D721Med (cell line): ENCODE data around the gene FGFR3.

Experiments
- DNase-seq: peaks from one replicate; pipeline ENCODE4 v3.0.0; 2011; ENCODE audit warnings: low spot score; ENCODE audit not compliant: insufficient read length
- FAIRE-seq: peaks from 2 replicates; lab custom pipeline; 2011; peaks lifted over from hg19 to GRCh38; lab: Jason Lieb, UNC
- TF ChIP-seq, protein P1 (sequence below): IDR thresholded peaks from 2 replicates; pipeline ENCODE4 v1.5.1; 2012; ENCODE audit warnings: mild to moderate bottlenecking, control low read depth; ENCODE audit not compliant: insufficient read depth; ENCODE audit errors: missing control alignments

The FGFR3 gene

DNA sequence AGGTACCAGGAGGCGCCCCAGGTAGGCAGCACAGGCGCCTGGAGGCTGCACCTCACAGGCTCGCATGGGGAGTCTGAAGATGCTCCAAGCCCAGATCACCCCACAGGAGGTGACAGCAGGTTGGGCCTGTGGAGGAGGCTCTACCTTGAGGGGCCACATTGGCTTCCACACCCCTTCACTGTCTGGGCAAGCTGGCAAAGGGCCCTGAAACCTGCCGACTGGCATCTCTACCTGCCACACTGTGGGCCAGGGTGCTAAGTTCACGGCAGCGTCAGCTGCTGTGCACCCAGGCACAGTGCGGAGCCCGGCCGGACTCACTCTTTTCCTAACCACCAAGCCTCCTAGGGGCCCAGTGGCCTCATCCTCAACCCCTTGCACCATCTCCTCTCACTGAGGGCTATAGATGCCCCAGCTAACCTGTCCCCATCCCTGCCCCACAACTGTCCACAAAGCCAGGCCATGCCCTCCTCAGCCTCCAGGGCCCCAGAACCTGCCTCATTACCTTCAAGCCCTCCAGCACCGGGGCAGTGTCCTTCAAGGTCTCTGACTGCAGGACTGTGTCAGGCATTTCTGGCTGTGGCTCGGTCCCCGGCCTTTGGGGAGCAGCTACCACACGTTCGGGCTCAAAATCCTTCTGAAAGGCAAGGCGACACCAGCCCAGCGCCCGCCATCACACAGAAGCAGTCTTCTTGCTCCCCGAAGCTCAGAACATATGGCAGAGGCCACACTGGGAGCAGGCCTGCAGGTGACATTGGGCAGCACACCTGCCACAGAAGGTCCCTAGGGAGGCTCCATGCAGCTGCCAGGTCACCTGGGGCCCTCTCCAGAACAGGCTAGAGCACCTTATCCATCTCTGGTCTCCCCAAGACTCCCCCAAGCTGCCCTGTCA is 28.8 kb downstream of the FGFR3 start:
- no peak for FAIRE-seq
- TF ChIP-seq, protein P1, sequence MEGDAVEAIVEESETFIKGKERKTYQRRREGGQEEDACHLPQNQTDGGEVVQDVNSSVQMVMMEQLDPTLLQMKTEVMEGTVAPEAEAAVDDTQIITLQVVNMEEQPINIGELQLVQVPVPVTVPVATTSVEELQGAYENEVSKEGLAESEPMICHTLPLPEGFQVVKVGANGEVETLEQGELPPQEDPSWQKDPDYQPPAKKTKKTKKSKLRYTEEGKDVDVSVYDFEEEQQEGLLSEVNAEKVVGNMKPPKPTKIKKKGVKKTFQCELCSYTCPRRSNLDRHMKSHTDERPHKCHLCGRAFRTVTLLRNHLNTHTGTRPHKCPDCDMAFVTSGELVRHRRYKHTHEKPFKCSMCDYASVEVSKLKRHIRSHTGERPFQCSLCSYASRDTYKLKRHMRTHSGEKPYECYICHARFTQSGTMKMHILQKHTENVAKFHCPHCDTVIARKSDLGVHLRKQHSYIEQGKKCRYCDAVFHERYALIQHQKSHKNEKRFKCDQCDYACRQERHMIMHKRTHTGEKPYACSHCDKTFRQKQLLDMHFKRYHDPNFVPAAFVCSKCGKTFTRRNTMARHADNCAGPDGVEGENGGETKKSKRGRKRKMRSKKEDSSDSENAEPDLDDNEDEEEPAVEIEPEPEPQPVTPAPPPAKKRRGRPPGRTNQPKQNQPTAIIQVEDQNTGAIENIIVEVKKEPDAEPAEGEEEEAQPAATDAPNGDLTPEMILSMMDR = no peak
- no peak for DNase-seq

DNA sequence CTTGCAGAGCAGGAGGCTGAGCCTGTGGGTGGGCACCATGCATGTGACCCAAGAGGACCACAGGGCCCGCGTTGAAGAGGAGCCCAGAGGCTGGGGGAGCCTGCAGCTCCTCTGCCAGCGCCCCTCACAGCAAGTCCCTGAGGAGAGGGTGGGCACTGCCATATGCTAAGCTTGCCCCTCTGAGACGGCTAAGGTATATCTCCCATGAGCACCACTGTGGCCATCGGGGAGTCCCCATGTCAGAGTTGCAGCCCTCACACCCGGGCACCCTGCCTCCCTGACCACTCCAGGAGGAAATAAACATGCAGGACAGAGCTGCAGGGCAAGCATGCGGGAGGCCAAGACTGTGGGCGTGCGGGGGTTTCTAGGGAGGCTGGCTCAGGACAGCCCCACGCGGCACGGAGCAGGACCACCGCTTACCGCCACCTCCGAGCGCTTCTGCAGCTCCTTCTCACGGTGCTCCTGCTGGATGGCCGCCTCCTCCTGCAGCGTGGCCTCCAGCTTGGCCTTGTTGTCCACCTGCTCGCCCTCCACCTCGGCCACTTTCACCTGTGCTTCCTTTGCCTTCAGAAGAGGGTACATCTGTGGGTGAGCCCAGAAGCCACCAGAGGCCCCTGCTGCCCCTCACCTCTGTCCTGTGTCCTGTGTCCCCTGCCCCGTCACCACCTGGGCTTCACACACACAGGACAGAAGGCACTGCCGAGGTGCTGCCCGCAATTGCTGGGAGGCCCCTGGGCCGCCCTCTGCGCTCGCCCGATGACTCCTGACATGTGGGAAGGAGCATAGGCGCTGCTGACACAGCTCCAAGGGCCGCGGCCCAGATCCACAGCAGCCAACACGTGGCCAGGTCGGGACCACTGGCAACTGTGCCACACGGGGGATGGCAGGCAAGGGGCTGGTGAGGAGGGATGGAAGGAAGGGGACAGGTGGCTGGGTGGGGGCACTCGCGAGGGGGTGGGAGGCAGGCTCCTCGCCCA is 29.8 kb downstream of the FGFR3 start:
- TF ChIP-seq, protein P1 = no peak
- DNase-seq (no peak), FAIRE-seq (no peak)

DNA sequence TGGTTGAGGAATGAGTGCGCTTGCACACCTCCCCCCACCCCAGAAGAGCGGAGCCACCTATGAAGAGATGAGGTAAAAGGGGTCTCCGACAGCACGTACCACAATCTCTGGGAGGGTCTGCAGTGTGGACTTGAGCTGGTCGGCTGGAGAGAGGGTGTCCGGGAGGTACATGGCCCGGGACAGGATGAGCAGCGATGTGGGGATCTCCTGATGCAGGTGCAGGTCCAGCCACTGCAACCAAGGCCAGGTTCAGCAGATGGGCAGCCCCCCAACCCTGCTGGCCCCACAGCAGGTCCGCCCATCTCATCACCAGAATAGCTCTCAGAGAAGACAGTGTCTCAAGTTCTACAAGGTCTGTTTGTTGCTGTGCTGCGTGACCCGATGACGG is 30.4 kb downstream of the FGFR3 start:
- no peak for FAIRE-seq
- no peak for DNase-seq
- TF ChIP-seq, protein P1 = no peak

DNA sequence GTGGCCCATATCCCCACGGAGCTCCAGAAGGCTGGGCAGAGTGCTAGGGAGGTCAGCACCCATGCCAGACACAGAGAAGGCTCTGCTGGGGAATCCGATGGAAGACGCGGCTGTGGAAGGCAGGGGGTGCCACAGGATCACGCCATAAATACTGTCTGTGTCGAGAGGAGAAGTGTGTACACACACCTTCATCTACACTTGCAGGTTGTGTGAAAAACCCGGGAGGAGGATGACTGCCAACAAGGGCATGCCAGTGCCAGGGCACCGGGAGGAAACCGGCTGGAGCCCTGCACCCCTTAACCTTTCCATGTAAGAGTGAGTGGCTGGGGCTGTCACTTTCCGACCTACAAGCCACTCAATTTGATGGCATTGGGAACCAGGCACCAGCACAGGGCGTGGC is 31.7 kb downstream of the FGFR3 start:
- DNase-seq (no peak), FAIRE-seq (no peak)
- TF ChIP-seq, protein P1 = no peak

DNA sequence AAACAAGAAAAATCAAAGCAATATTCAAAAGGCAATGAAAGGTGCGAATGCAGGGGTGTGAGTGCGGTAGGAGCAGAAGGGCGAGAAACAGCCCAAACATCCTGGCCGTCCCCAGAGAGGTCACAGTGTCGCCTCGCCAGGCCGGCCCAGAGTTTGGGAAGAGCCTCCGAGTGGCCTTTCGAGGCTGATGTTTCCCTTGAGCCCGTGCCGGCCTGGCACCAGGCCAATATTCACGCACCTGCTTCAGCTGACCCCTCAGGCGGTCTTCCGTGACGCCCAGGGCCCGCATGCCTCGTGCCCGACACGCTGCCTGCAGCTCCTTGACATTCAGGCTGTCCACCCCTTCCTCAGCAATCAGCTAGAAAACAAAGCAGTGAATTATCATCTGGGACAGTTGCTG is 32.2 kb downstream of the FGFR3 start:
- TF ChIP-seq, protein P1 = no peak
- no peak for FAIRE-seq
- no peak for DNase-seq

DNA sequence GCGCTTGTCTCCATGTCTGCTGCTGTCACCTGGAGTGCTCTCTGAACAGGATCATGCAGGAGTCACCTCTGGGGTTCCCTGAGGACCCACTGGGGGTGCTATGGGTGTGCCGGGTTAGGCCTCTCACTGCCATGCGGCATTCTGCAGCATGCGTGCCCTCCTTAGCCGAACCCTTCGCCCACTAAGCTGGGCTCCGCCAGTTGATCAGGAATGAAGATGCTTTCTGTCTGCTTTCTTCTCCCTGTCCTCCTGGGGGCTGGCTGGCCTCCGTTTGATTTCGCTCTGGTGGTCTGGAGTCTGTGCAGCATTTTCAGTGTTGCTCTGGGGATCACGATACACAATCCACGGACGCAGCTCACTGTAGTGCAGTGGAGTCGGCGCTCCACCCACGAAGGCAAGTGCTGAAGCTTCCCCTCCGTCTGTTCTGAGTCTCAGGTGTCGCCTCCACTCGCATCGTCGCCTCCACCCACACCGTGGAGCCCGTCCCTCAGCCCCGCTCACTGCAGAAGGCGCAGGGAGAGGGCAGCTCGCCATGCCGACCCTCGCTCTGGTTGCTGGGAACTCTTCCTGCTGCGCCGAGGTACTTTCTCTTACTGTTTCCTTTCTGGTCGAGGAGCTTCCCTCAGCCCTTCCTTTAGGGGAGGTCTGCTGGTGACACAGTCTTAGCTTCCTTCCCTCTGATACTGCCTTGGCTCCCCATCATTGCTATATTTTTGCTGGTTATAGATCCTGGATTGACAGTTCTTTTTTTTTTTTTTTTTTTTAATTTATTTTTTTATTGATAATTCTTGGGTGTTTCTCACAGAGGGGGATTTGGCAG is 33.6 kb downstream of the FGFR3 start:
- TF ChIP-seq, protein P1 = no peak

More for the DNA sequence above, 33.6 kb downstream of the FGFR3 start:
- FAIRE-seq (no peak), DNase-seq (no peak)
